Fibroblast of lung (primary cell): ENCODE data around the gene PDXK. TPM values are rescaled to one million over a fixed set of nuclear protein-coding genes. Genes with fewer than 3 reads are reported as not detected.

Experiments used
- DNase-seq, 2 donors: peaks; one replicate each; pipeline versions ENCODE4 v3.0.0 to v3.0.0-alpha.2; 2010; ENCODE audit warnings: low read depth in 2 of 2
- H2AFZ ChIP-seq: 2 replicates; pipeline ENCODE4 v1.5.1; 2012; ENCODE audit warnings: low read length, control low read depth, inconsistent platforms
- H3K27ac ChIP-seq: 2 replicates; pipeline ENCODE4 v1.5.1; 2011; ENCODE audit warnings: low read length, control low read depth; ENCODE audit not compliant: insufficient read depth
- H3K27me3 ChIP-seq: 2 replicates; pipeline ENCODE4 v1.5.1; 2011; ENCODE audit warnings: mild to moderate bottlenecking, low read length; ENCODE audit not compliant: control insufficient read depth, insufficient read depth
- H3K36me3 ChIP-seq: 2 replicates; pipeline ENCODE4 v1.5.1; 2011; ENCODE audit warnings: low read length; ENCODE audit not compliant: control insufficient read depth, insufficient read depth
- H3K4me1 ChIP-seq: 2 replicates; pipeline ENCODE4 v1.5.1; 2011; ENCODE audit warnings: low read length; ENCODE audit not compliant: control insufficient read depth, insufficient read depth; ENCODE audit errors: extremely low read depth
- H3K4me2 ChIP-seq: 2 replicates; pipeline ENCODE4 v1.5.1; 2011; ENCODE audit warnings: low read length, control low read depth; ENCODE audit not compliant: insufficient read depth; ENCODE audit errors: extremely low read depth
- H3K4me3 ChIP-seq, 4 experiments: fragments of 200-600 bp in 1 of 4; sonication (generic) in 1 of 4; replicated peaks in 1 of 4; 2 replicates each; pipeline ENCODE4 v1.5.1; 2011 to 2016; ENCODE audit warnings: low read length in 4 of 4, low read depth in 3 of 4, mild to moderate bottlenecking in 3 of 4, control low read depth in 2 of 4, inconsistent platforms in 1 of 4, mixed read lengths in 1 of 4; ENCODE audit not compliant: insufficient read depth in 1 of 4; ENCODE audit errors: control extremely low read depth in 1 of 4
- H3K79me2 ChIP-seq: 2 replicates; pipeline ENCODE4 v1.5.1; 2012; ENCODE audit warnings: mild to moderate bottlenecking, low read length, inconsistent platforms; ENCODE audit not compliant: control insufficient read depth, insufficient read depth
- H3K9ac ChIP-seq: 2 replicates; pipeline ENCODE4 v1.5.1; 2011; ENCODE audit warnings: mild to moderate bottlenecking, low read length, control low read depth; ENCODE audit not compliant: insufficient read depth
- H3K9me3 ChIP-seq: 2 replicates; pipeline ENCODE4 v1.5.1; 2012; ENCODE audit warnings: low read depth, low read length; ENCODE audit not compliant: control insufficient read depth, insufficient read depth
- H4K20me1 ChIP-seq: 2 replicates; pipeline ENCODE4 v1.5.1; 2011; ENCODE audit warnings: low read length; ENCODE audit not compliant: control insufficient read depth, insufficient read depth; ENCODE audit errors: extremely low read depth
- CTCF ChIP-seq, 2 donors: IDR thresholded peaks in 1 of 2; conservative IDR thresholded peaks in 1 of 2; 1 replicate in 1 of 2; 2 replicates in 1 of 2; pipeline ENCODE4 v1.5.1; 2011 to 2012; ENCODE audit warnings: low read length in 2 of 2, control low read depth in 1 of 2, inconsistent platforms in 1 of 2, low read depth in 1 of 2, mild to moderate bottlenecking in 1 of 2
- EZH2 ChIP-seq: IDR thresholded peaks from 2 replicates; pipeline ENCODE4 v1.5.1; 2012; ENCODE audit warnings: low read length, control low read depth, mild to moderate bottlenecking; ENCODE audit errors: missing control alignments
- polyA plus RNA-seq, 2 donors: library from polyadenylated mRNA; depleted of rRNA in 1 of 2; stranded (reverse) in 1 of 2; unstranded in 1 of 2; fragments of >200 nt; gene quantifications; 2 replicates each; pipeline ENCODE4 v1.2.1, GENCODE V29; 2011 to 2012; ENCODE audit warnings: missing spikeins in 1 of 2
- total RNA-seq: library from RNA; depleted of rRNA; stranded (reverse); fragments of >200 nt; gene quantifications from 2 replicates; pipeline ENCODE4 v1.2.1, GENCODE V29; 2014

The PDXK gene
- total and polyA plus RNA-seq, 2 donors (not counting 1 experiment from before 2014, with no cell fraction given) = 47.4 to 146 TPM

- Histone ChIP-seq H3K4me1 (no peaks in the 10 kb centered on the region), H4K20me1 (no peaks in the 10 kb centered on the region), H3K9ac (no peak overlapping the region), H3K4me3 (no peak overlapping the region), H3K36me3 (peaks cover 37% of the 10 kb centered on the region), H3K79me2 (no peaks in the 10 kb centered on the region), H2AFZ (no peak overlapping the region), H3K27ac (no peak overlapping the region), H3K27me3 (no peaks in the 10 kb centered on the region), H3K9me3 (no peaks in the 10 kb centered on the region), H3K4me2 (no peak overlapping the region)
- DNase-seq = no peak
- no peak for TF ChIP-seq EZH2
- no peak for TF ChIP-seq CTCF (conservative IDR thresholded peaks at IDR 0.05 in 1 of 2, IDR thresholded peaks at IDR 0.05 in 1 of 2; ENCODE audit: low read depth in 1 of 2, low read length in 2 of 2)
Observed at GRCh38 chr21:43758811-43759210, 39.9 kb downstream of the PDXK start.

- Histone ChIP-seq H2AFZ (no peak overlapping the region), H3K4me2 (no peak overlapping the region), H3K27me3 (no peaks in the 10 kb centered on the region), H3K4me1 (peaks cover 2% of the 10 kb centered on the region), H3K9me3 (no peaks in the 10 kb centered on the region), H3K79me2 (no peaks in the 10 kb centered on the region), H3K36me3 (peaks cover 33% of the 10 kb centered on the region), H3K9ac (no peak overlapping the region), H3K27ac (no peak overlapping the region), H3K4me3 (no peak overlapping the region), H4K20me1 (no peaks in the 10 kb centered on the region)
- DNase-seq = no peak
- TF ChIP-seq CTCF (conservative IDR thresholded peaks at IDR 0.05 in 1 of 2, IDR thresholded peaks at IDR 0.05 in 1 of 2; ENCODE audit: low read depth in 1 of 2, low read length in 2 of 2) (no peak), EZH2 (no peak)
Observed at GRCh38 chr21:43759651-43760050, 40.7 kb downstream of the PDXK start.

- TF ChIP-seq CTCF (conservative IDR thresholded peaks at IDR 0.05 in 1 of 2, IDR thresholded peaks at IDR 0.05 in 1 of 2; ENCODE audit: low read depth in 1 of 2, low read length in 2 of 2) (no peak), EZH2 (no peak)
- no peak overlapping the region for H2AFZ ChIP-seq
- no peak overlapping the region for H3K27ac ChIP-seq
- H3K4me3 ChIP-seq = no peak overlapping the region
- no peaks in the 10 kb centered on the region for H4K20me1 ChIP-seq
- H3K36me3 ChIP-seq = peaks cover 27% of the 10 kb centered on the region
- H3K9me3 ChIP-seq = no peaks in the 10 kb centered on the region
- no peak overlapping the region for H3K4me2 ChIP-seq
- DNase-seq = no peak
- peaks cover 7% of the 10 kb centered on the region for H3K4me1 ChIP-seq
- H3K27me3 ChIP-seq = no peaks in the 10 kb centered on the region
- no peaks in the 10 kb centered on the region for H3K79me2 ChIP-seq
- H3K9ac ChIP-seq = no peak overlapping the region
Observed at GRCh38 chr21:43760391-43760958, 41.5 kb downstream of the PDXK start.
